Osteoblast (primary cell): ENCODE results near the gene IL16. TPM values are rescaled to one million over a fixed set of nuclear protein-coding genes. Genes with fewer than 3 reads are reported as not detected.

Experiments used
- DNase-seq: peaks from one replicate; pipeline ENCODE4 v3.0.0; 2011; ENCODE audit warnings: low spot score, mixed read lengths; ENCODE audit not compliant: insufficient read length; ENCODE audit errors: missing footprints
- H2AFZ ChIP-seq: 2 replicates; pipeline ENCODE4 v1.6.0; 2011; ENCODE audit warnings: mild to moderate bottlenecking, low read length
- H3K27ac ChIP-seq: 2 replicates; pipeline ENCODE4 v1.5.1; 2011; ENCODE audit warnings: mild to moderate bottlenecking, low read depth, low read length, moderate library complexity
- H3K27me3 ChIP-seq: 2 replicates; pipeline ENCODE4 v1.6.0; 2012; ENCODE audit warnings: mild to moderate bottlenecking, control low read depth, inconsistent platforms, low read length, moderate library complexity; ENCODE audit not compliant: insufficient read depth
- H3K36me3 ChIP-seq: 2 replicates; pipeline ENCODE4 v1.5.1; 2011; ENCODE audit warnings: mild to moderate bottlenecking, low read length, control low read depth, moderate library complexity; ENCODE audit not compliant: insufficient read depth
- H3K4me1 ChIP-seq: 2 replicates; pipeline ENCODE4 v1.5.1; 2011; ENCODE audit warnings: mild to moderate bottlenecking, low read length, control low read depth, moderate library complexity; ENCODE audit not compliant: insufficient read depth
- H3K4me2 ChIP-seq: 2 replicates; pipeline ENCODE4 v1.6.0; 2011; ENCODE audit warnings: mild to moderate bottlenecking, low read length; ENCODE audit not compliant: insufficient read depth
- H3K4me3 ChIP-seq: fragments of 200-600 bp; sonication (generic); 3 replicates; pipeline ENCODE4 v1.5.1; 2012; ENCODE audit warnings: mild to moderate bottlenecking, low read length, inconsistent platforms; ENCODE audit not compliant: insufficient read depth
- H3K79me2 ChIP-seq: 2 replicates; pipeline ENCODE4 v1.6.0; 2012; ENCODE audit warnings: mild to moderate bottlenecking, low read length, control low read depth, inconsistent platforms; ENCODE audit not compliant: insufficient read depth
- H3K9me3 ChIP-seq: 2 replicates; pipeline ENCODE4 v1.5.1; 2011; ENCODE audit warnings: low read depth, low read length, control low read depth
- H4K20me1 ChIP-seq: 2 replicates; pipeline ENCODE4 v1.6.0; 2012; ENCODE audit warnings: mild to moderate bottlenecking, low read length, control low read depth; ENCODE audit not compliant: insufficient read depth
- total RNA-seq: library from RNA; depleted of rRNA; stranded (reverse); fragments of >200 nt; gene quantifications from 2 replicates; pipeline ENCODE4 v1.2.3, GENCODE V29; 2012
- TF ChIP-seq, protein P1 (sequence below): IDR thresholded peaks from 2 replicates; pipeline ENCODE4 v1.5.1; 2011; ENCODE audit warnings: mild to moderate bottlenecking, low read depth, low read length, moderate library complexity; ENCODE audit errors: extremely low read depth

The IL16 gene
- total RNA-seq, 1 donor: 6.5 TPM

- H3K27me3 ChIP-seq: no peaks in the 10 kb centered on the region
- H4K20me1 ChIP-seq: no peaks in the 10 kb centered on the region
- no peak overlapping the region for H3K27ac ChIP-seq
- peak; percentile 89 for DNase-seq
- H3K9me3 ChIP-seq: no peaks in the 10 kb centered on the region
- TF ChIP-seq, protein P1, sequence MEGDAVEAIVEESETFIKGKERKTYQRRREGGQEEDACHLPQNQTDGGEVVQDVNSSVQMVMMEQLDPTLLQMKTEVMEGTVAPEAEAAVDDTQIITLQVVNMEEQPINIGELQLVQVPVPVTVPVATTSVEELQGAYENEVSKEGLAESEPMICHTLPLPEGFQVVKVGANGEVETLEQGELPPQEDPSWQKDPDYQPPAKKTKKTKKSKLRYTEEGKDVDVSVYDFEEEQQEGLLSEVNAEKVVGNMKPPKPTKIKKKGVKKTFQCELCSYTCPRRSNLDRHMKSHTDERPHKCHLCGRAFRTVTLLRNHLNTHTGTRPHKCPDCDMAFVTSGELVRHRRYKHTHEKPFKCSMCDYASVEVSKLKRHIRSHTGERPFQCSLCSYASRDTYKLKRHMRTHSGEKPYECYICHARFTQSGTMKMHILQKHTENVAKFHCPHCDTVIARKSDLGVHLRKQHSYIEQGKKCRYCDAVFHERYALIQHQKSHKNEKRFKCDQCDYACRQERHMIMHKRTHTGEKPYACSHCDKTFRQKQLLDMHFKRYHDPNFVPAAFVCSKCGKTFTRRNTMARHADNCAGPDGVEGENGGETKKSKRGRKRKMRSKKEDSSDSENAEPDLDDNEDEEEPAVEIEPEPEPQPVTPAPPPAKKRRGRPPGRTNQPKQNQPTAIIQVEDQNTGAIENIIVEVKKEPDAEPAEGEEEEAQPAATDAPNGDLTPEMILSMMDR: no peak
- H3K4me1 ChIP-seq: peaks cover 29% of the 10 kb centered on the region
- H2AFZ ChIP-seq: peak overlapping the region; percentile 3
- no peaks in the 10 kb centered on the region for H3K79me2 ChIP-seq
- H3K4me3 ChIP-seq: no peak overlapping the region
- no peak overlapping the region for H3K4me2 ChIP-seq
- no peaks in the 10 kb centered on the region for H3K36me3 ChIP-seq
These were observed 36.1 kb upstream of the IL16 start for GRCh38 chr15:81160312-81161159.

DNA sequence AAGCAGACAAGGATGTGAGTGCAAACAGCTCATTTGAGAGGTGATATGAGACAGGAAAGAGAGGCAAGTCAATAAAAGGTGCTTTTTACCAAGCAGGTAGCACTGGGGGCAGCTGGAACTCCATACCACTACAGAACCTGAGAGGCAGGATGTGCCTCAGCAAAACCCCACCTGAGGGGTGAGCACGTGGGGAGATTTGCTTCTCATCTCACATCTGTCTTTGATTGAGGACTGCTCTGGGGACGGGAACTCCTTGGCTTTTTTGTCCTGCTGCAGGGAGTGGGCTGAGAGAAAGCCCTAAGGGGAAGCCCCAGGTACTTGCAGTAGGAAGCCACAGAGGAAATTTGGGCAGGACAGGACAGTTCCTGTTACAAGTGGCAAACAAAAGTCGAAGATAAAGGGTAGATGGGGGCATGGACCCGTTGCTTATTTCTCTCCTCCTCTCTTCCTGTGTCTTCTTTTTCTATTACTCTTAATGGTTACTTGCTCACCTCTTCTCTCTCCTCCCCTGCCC lies 35.5 kb upstream of the IL16 start:
- no peak overlapping the region for H3K4me2 ChIP-seq
- TF ChIP-seq, protein P1: no peak
- H3K27ac ChIP-seq: no peak overlapping the region
- no peak overlapping the region for H3K4me3 ChIP-seq
- peaks cover 30% of the 10 kb centered on the region for H3K4me1 ChIP-seq
- no peaks in the 10 kb centered on the region for H3K79me2 ChIP-seq
- no peak for DNase-seq
- no peaks in the 10 kb centered on the region for H4K20me1 ChIP-seq
- no peaks in the 10 kb centered on the region for H3K9me3 ChIP-seq
- no peak overlapping the region for H2AFZ ChIP-seq
- H3K36me3 ChIP-seq: no peaks in the 10 kb centered on the region
- no peaks in the 10 kb centered on the region for H3K27me3 ChIP-seq

GRCh38 chr15:81161851-81162250 lies 34.8 kb upstream of the IL16 start:
- H3K27me3 ChIP-seq: no peaks in the 10 kb centered on the region
- DNase-seq: no peak
- H4K20me1 ChIP-seq: no peaks in the 10 kb centered on the region
- H3K4me2 ChIP-seq: no peak overlapping the region
- H2AFZ ChIP-seq: no peak overlapping the region
- H3K4me3 ChIP-seq: no peak overlapping the region
- H3K79me2 ChIP-seq: no peaks in the 10 kb centered on the region
- TF ChIP-seq, protein P1: no peak
- no peaks in the 10 kb centered on the region for H3K9me3 ChIP-seq
- H3K36me3 ChIP-seq: no peaks in the 10 kb centered on the region
- peaks cover 30% of the 10 kb centered on the region for H3K4me1 ChIP-seq
- H3K27ac ChIP-seq: no peak overlapping the region
